ENCODE measurements around the gene PKP4. TPM values are rescaled to one million over a fixed set of nuclear protein-coding genes. Genes with fewer than 3 reads are reported as not detected.
"Not testable (repeated sequence)": the region's sequence is repeated elsewhere in the genome, so short reads cannot be mapped to it uniquely, and the experiment has no call there.

The PKP4 gene
- total and polyA plus RNA-seq, 4 donors = 21.5 to 96.4 (median 32.8) TPM

GRCh38 chr2:158432117-158432516, 24.6 kb upstream of the PKP4 start:
- DNase-seq = no peak
- Histone ChIP-seq H3K27ac (ENCODE audit: low read depth in 1 of 2, low read length in 1 of 2) (no peak overlapping the region), H3K9ac (ENCODE audit: insufficient read depth in 1 of 2, low read length in 2 of 2) (no peak overlapping the region), H3K36me3 (ENCODE audit: control insufficient read depth in 4 of 4, insufficient read depth in 4 of 4, low read length in 4 of 4) (no peaks in the 10 kb centered on the region), H3K4me3 (no peak overlapping the region), H3K9me3 (ENCODE audit: control insufficient read depth in 4 of 4, insufficient read depth in 3 of 4, low read length in 3 of 4) (peaks cover 0 to 11% (median 3%) of the 10 kb centered on the region in 4 donors), H3K27me3 (ENCODE audit: control insufficient read depth in 3 of 3, insufficient read depth in 3 of 3, low read length in 2 of 3) (no peaks in the 10 kb centered on the region), H3K4me1 (ENCODE audit: control insufficient read depth in 5 of 5, insufficient read depth in 5 of 5, low read length in 5 of 5) (no peaks in the 10 kb centered on the region)
- no peak for ATAC-seq (ENCODE audit: insufficient read depth, low FRiP score)
- no peak for TF ChIP-seq CTCF (IDR thresholded peaks at IDR 0.05; ENCODE audit: control extremely low read depth, extremely low read depth)

GRCh38 chr2:158433716-158434115, 23.0 kb upstream of the PKP4 start:
- peaks cover 0 to 11% (median 3%) of the 10 kb centered on the region in 4 donors for H3K9me3 ChIP-seq (ENCODE audit: control insufficient read depth in 4 of 4, insufficient read depth in 3 of 4, low read length in 3 of 4)
- not testable (repeated sequence) for ATAC-seq (ENCODE audit: insufficient read depth, low FRiP score); DNase-seq; H3K27me3 ChIP-seq (ENCODE audit: control insufficient read depth in 3 of 3, insufficient read depth in 3 of 3, low read length in 2 of 3); H3K9ac ChIP-seq (ENCODE audit: insufficient read depth in 1 of 2, low read length in 2 of 2); H3K27ac ChIP-seq (ENCODE audit: low read depth in 1 of 2, low read length in 1 of 2); H3K36me3 ChIP-seq (ENCODE audit: control insufficient read depth in 4 of 4, insufficient read depth in 4 of 4, low read length in 4 of 4); H3K4me1 ChIP-seq (ENCODE audit: control insufficient read depth in 5 of 5, insufficient read depth in 5 of 5, low read length in 5 of 5); H3K4me3 ChIP-seq
- WGBS, 2 donors = 88 to 97% methylated on average over 13 of the region's 13 CpGs

- not testable (repeated sequence) for H3K9me3 ChIP-seq (ENCODE audit: control insufficient read depth in 4 of 4, insufficient read depth in 3 of 4, low read length in 3 of 4); ATAC-seq (ENCODE audit: insufficient read depth, low FRiP score); H3K36me3 ChIP-seq (ENCODE audit: control insufficient read depth in 4 of 4, insufficient read depth in 4 of 4, low read length in 4 of 4); H3K4me1 ChIP-seq (ENCODE audit: control insufficient read depth in 5 of 5, insufficient read depth in 5 of 5, low read length in 5 of 5); H3K9ac ChIP-seq (ENCODE audit: insufficient read depth in 1 of 2, low read length in 2 of 2); H3K27me3 ChIP-seq (ENCODE audit: control insufficient read depth in 3 of 3, insufficient read depth in 3 of 3, low read length in 2 of 3); H3K27ac ChIP-seq (ENCODE audit: low read depth in 1 of 2, low read length in 1 of 2); DNase-seq; H3K4me3 ChIP-seq
- WGBS, 2 donors = 89 to 91% methylated on average over 4 of the region's 4 CpGs
These were observed 17.7 kb upstream of the PKP4 start for GRCh38 chr2:158439062-158439461.

- Histone ChIP-seq H3K36me3 (ENCODE audit: control insufficient read depth in 4 of 4, insufficient read depth in 4 of 4, low read length in 4 of 4) (no peaks in the 10 kb centered on the region), H3K4me1 (ENCODE audit: control insufficient read depth in 5 of 5, insufficient read depth in 5 of 5, low read length in 5 of 5) (no peaks in the 10 kb centered on the region), H3K27me3 (ENCODE audit: control insufficient read depth in 3 of 3, insufficient read depth in 3 of 3, low read length in 2 of 3) (no peaks in the 10 kb centered on the region), H3K9me3 (ENCODE audit: control insufficient read depth in 4 of 4, insufficient read depth in 3 of 4, low read length in 3 of 4) (no peaks in the 10 kb centered on the region), H3K4me3 (no peak overlapping the region), H3K27ac (ENCODE audit: low read depth in 1 of 2, low read length in 1 of 2) (no peak overlapping the region), H3K9ac (ENCODE audit: insufficient read depth in 1 of 2, low read length in 2 of 2) (no peak overlapping the region)
- DNase-seq (no peak), ATAC-seq (ENCODE audit: insufficient read depth, low FRiP score) (no peak)
- WGBS, 2 donors = 95 to 98% methylated on average over 1 of the region's 1 CpG
- no peak for TF ChIP-seq CTCF (IDR thresholded peaks at IDR 0.05; ENCODE audit: control extremely low read depth, extremely low read depth)
These were observed 13.1 kb upstream of the PKP4 start for GRCh38 chr2:158443606-158444005.
